A549 (cell line): ENCODE measurements around the gene PLCB1.

ENCODE experiments used
- ESRRA ChIP-seq: fragments of 150-350 bp; IDR thresholded peaks from 2 replicates; pipeline ENCODE4 v1.6.1; 2014; ENCODE audit warnings: mild to moderate bottlenecking, low read length, borderline replicate concordance
- JUN ChIP-seq, 2 experiments: fragments of >200 bp; sonication (Bioruptor Twin); formaldehyde crosslinking; IDR thresholded peaks; 2 replicates in 1 of 2; 3 replicates in 1 of 2; pipeline ENCODE4 v1.6.1; 2016 to 2017
- KDM5A ChIP-seq: fragments of 200-600 bp; sonication (generic); IDR thresholded peaks from 2 replicates; pipeline ENCODE4 v1.6.1; 2016; ENCODE audit warnings: antibody characterized with exemption, mild to moderate bottlenecking
- MAFK ChIP-seq: fragments of 450-650 bp; IDR thresholded peaks from 2 replicates; pipeline ENCODE4 v1.6.1; 2014; ENCODE audit not compliant: partially characterized antibody
- ZFP36 ChIP-seq: fragments of 450-650 bp; IDR thresholded peaks from 2 replicates; pipeline ENCODE4 v1.6.1; 2014; ENCODE audit warnings: borderline replicate concordance; ENCODE audit not compliant: partially characterized antibody
- TF ChIP-seq, protein P1 (sequence below): fragments of 450-650 bp; IDR thresholded peaks from 2 replicates; pipeline ENCODE4 v1.6.1; 2014; ENCODE audit warnings: antibody characterized with exemption
- TF ChIP-seq, protein P2 (sequence below): fragments of >200 bp; sonication (Bioruptor Twin); formaldehyde crosslinking; IDR thresholded peaks from 3 replicates; pipeline ENCODE4 v1.5.1; 2016
- TF ChIP-seq, protein P3 (sequence below): fragments of 250-450 bp; sonication (Bioruptor Pico); IDR thresholded peaks from 2 replicates; pipeline ENCODE4 v1.5.0; 2021; ENCODE audit warnings: mild to moderate bottlenecking, moderate library complexity, borderline replicate concordance

DNA sequence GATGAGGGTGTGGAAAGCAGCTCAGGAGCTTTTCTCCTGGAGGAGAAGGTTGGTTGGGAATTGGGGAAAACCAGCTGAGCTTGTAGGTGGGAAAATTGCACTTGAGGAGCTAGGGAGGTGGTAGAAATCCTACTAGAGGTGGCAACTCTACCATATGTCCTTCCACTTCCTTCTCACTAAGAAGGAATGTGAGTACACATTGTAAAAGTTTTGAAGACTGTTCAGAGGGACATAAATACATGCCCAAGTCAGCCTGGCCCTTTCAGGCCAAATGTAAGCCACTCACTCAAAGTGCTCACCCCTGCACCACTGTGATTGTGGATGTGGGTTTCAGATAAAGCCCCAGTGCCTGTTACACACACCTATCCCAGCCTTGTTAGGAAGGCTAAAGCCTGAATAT, 646.3 kb downstream of the PLCB1 start:
- TF ChIP-seq, protein P1, sequence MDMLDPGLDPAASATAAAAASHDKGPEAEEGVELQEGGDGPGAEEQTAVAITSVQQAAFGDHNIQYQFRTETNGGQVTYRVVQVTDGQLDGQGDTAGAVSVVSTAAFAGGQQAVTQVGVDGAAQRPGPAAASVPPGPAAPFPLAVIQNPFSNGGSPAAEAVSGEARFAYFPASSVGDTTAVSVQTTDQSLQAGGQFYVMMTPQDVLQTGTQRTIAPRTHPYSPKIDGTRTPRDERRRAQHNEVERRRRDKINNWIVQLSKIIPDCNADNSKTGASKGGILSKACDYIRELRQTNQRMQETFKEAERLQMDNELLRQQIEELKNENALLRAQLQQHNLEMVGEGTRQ, result no peak
- TF ChIP-seq, protein P2, sequence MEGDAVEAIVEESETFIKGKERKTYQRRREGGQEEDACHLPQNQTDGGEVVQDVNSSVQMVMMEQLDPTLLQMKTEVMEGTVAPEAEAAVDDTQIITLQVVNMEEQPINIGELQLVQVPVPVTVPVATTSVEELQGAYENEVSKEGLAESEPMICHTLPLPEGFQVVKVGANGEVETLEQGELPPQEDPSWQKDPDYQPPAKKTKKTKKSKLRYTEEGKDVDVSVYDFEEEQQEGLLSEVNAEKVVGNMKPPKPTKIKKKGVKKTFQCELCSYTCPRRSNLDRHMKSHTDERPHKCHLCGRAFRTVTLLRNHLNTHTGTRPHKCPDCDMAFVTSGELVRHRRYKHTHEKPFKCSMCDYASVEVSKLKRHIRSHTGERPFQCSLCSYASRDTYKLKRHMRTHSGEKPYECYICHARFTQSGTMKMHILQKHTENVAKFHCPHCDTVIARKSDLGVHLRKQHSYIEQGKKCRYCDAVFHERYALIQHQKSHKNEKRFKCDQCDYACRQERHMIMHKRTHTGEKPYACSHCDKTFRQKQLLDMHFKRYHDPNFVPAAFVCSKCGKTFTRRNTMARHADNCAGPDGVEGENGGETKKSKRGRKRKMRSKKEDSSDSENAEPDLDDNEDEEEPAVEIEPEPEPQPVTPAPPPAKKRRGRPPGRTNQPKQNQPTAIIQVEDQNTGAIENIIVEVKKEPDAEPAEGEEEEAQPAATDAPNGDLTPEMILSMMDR, result no peak
- TF ChIP-seq ESRRA (no peak), ZFP36 (no peak), MAFK (no peak), KDM5A (no peak), JUN (IDR thresholded peaks at IDR 0.05) (no peak)
- TF ChIP-seq, protein P3, sequence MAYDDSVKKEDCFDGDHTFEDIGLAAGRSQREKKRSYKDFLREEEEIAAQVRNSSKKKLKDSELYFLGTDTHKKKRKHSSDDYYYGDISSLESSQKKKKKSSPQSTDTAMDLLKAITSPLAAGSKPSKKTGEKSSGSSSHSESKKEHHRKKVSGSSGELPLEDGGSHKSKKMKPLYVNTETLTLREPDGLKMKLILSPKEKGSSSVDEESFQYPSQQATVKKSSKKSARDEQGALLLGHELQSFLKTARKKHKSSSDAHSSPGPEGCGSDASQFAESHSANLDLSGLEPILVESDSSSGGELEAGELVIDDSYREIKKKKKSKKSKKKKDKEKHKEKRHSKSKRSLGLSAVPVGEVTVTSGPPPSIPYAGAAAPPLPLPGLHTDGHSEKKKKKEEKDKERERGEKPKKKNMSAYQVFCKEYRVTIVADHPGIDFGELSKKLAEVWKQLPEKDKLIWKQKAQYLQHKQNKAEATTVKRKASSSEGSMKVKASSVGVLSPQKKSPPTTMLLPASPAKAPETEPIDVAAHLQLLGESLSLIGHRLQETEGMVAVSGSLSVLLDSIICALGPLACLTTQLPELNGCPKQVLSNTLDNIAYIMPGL (CRISPR knock-in tag), result no peak
